Activated CD8-positive, alpha-beta memory T cell treated with anti-CD3 and anti-CD28 coated beads, Interleukin-2, amount 10 ng/mL, durations not matched to agents 7 days and 5 days (primary cell): ENCODE data around the gene LRRC75A. TPM values are rescaled to one million over a fixed set of nuclear protein-coding genes. Genes with fewer than 3 reads are reported as not detected.
A peak's percentile ranks its signal among the peaks of the same experiment; 100 is the strongest.

Experiments
- ATAC-seq: fragments of 150-1000 bp; cut with Tn5 transposase; one replicate; pipeline ENCODE4 v1.10.0; 2021; ENCODE audit warnings: moderate library complexity
- CTCF ChIA-PET: fragments of 350-600 bp; sonication (Branson Sonifier 250); formaldehyde crosslinking; loops from one replicate; lab custom pipeline; 2021; ENCODE audit warnings: antibody characterized with exemption; lab: Charles Lee
- DNase-seq: peaks from one replicate; pipeline ENCODE4 v3.0.0-alpha.2; 2020
- H3K27ac Mint-ChIP-seq: one replicate; pipeline ENCODE4 v1.8.0; 2021; ENCODE audit warnings: mild to moderate bottlenecking, mixed read lengths
- H3K27me3 Mint-ChIP-seq: one replicate; pipeline ENCODE4 v1.8.0; 2021; ENCODE audit warnings: mixed read lengths
- H3K36me3 Mint-ChIP-seq: one replicate; pipeline ENCODE4 v1.8.0; 2021; ENCODE audit warnings: mild to moderate bottlenecking, mixed read lengths
- H3K4me1 Mint-ChIP-seq: one replicate; pipeline ENCODE4 v1.8.0; 2021; ENCODE audit warnings: mixed read lengths
- H3K4me3 Mint-ChIP-seq: one replicate; pipeline ENCODE4 v1.8.0; 2021; ENCODE audit warnings: mild to moderate bottlenecking, moderate library complexity, mixed read lengths
- H3K9me3 Mint-ChIP-seq: one replicate; pipeline ENCODE4 v1.8.0; 2022; ENCODE audit warnings: low read depth, mixed read lengths
- total RNA-seq, 2 experiments: library from RNA; stranded (reverse); gene quantifications; one replicate each; pipeline ENCODE4 v1.2.3, GENCODE V29; 2021

Gene LRRC75A
- total RNA-seq, 2 experiments from 2014 or later = 3.0 to 4.6 TPM

GRCh38 chr17:16439303-16439791 is 52.6 kb downstream of the LRRC75A start:
- Mint-ChIP-seq H3K27ac (peak overlapping the region; percentile 98), H3K4me1 (peaks cover 49% of the 10 kb centered on the region), H3K9me3 (no peaks in the 10 kb centered on the region), H3K36me3 (peaks cover 46% of the 10 kb centered on the region), H3K4me3 (peak overlapping the region; percentile 98), H3K27me3 (no peaks in the 10 kb centered on the region)
- DNase-seq (peak; percentile 63), ATAC-seq (peak; percentile 1)
- CTCF ChIA-PET = interaction anchor here (1.5 to 8.1 kb wide), 5 partner anchors 14 to 82 kb away, joined by 4 to 55 read pairs (median 13); partner anchors contain the start of gene TRPV2

- ATAC-seq = peak; percentile 88
- peak; percentile 98 for DNase-seq
- Mint-ChIP-seq H3K4me1 (peaks cover 45% of the 10 kb centered on the region), H3K4me3 (peak overlapping the region; percentile 98), H3K9me3 (no peaks in the 10 kb centered on the region), H3K27me3 (no peaks in the 10 kb centered on the region), H3K36me3 (peaks cover 41% of the 10 kb centered on the region), H3K27ac (peak overlapping the region; percentile 98)
- CTCF ChIA-PET = interaction anchor here (0.6 to 8.1 kb wide), 12 partner anchors 10 to 251 kb away, joined by 3 to 55 read pairs (median 4); partner anchors contain the start of genes CCDC144A, CENPV, LRRC75A and TRPV2
Observed at GRCh38 chr17:16438557-16439302, 53.3 kb downstream of the LRRC75A start.

- H3K27me3 Mint-ChIP-seq = no peaks in the 10 kb centered on the region
- H3K4me1 Mint-ChIP-seq = peaks cover 43% of the 10 kb centered on the region
- peaks cover 38% of the 10 kb centered on the region for H3K36me3 Mint-ChIP-seq
- CTCF ChIA-PET = interaction anchor here (0.6 to 8.1 kb wide), 12 partner anchors 9 to 252 kb away, joined by 3 to 55 read pairs (median 4); partner anchors contain the start of genes CCDC144A, CENPV, LRRC75A and TRPV2
- peak overlapping the region; percentile 98 for H3K4me3 Mint-ChIP-seq
- no peak for DNase-seq
- no peaks in the 10 kb centered on the region for H3K9me3 Mint-ChIP-seq
- H3K27ac Mint-ChIP-seq = peak overlapping the region; percentile 98
- ATAC-seq = no peak
Observed at GRCh38 chr17:16438173-16438556, 53.8 kb downstream of the LRRC75A start.

GRCh38 chr17:16437083-16437482 is 54.9 kb downstream of the LRRC75A start:
- ATAC-seq = no peak
- Mint-ChIP-seq H3K27me3 (no peaks in the 10 kb centered on the region), H3K4me3 (no peak overlapping the region), H3K27ac (peak overlapping the region; percentile 54), H3K36me3 (peaks cover 32% of the 10 kb centered on the region), H3K9me3 (no peaks in the 10 kb centered on the region), H3K4me1 (peaks cover 32% of the 10 kb centered on the region)
- no peak for DNase-seq
- CTCF ChIA-PET = interaction anchor here (1.1 kb wide), 1 partner anchor 9 kb away, joined by 5 read pairs; no protein-coding TSS in a partner anchor

- Mint-ChIP-seq H3K9me3 (no peaks in the 10 kb centered on the region), H3K27me3 (no peaks in the 10 kb centered on the region), H3K36me3 (peaks cover 24% of the 10 kb centered on the region), H3K27ac (peak overlapping the region; percentile 47), H3K4me3 (no peak overlapping the region), H3K4me1 (peaks cover 23% of the 10 kb centered on the region)
- ATAC-seq (no peak), DNase-seq (no peak)
- CTCF ChIA-PET = interaction anchor here (1.1 kb wide), 1 partner anchor 8 kb away, joined by 5 read pairs; no protein-coding TSS in a partner anchor
Observed at GRCh38 chr17:16435925-16436886, 55.8 kb downstream of the LRRC75A start.

GRCh38 chr17:16434662-16435061 is 57.3 kb downstream of the LRRC75A start:
- no peak for DNase-seq
- no peaks in the 10 kb centered on the region for H3K9me3 Mint-ChIP-seq
- no peak overlapping the region for H3K4me3 Mint-ChIP-seq
- no peaks in the 10 kb centered on the region for H3K27me3 Mint-ChIP-seq
- no peak for ATAC-seq
- H3K36me3 Mint-ChIP-seq = peaks cover 14% of the 10 kb centered on the region
- H3K27ac Mint-ChIP-seq = peak overlapping the region; percentile 47
- peaks cover 12% of the 10 kb centered on the region for H3K4me1 Mint-ChIP-seq
- CTCF ChIA-PET = interaction anchor here (0.9 kb wide), 1 partner anchor 19 kb away, joined by 3 read pairs; the partner anchor contains the start of gene TRPV2

- CTCF ChIA-PET = no interaction called here
- DNase-seq = no peak
Observed at GRCh38 chr17:16433514-16433913, 58.5 kb downstream of the LRRC75A start.

GRCh38 chr17:16432017-16432416 is 60.0 kb downstream of the LRRC75A start:
- ATAC-seq (no peak), DNase-seq (no peak)
- Mint-ChIP-seq H3K4me1 (peaks cover 4% of the 10 kb centered on the region), H3K27ac (no peak overlapping the region), H3K4me3 (no peak overlapping the region), H3K27me3 (no peaks in the 10 kb centered on the region), H3K9me3 (no peaks in the 10 kb centered on the region), H3K36me3 (peaks cover 15% of the 10 kb centered on the region)
- CTCF ChIA-PET = interaction anchor here (0.8 to 1.4 kb wide), 3 partner anchors 21 to 79 kb away, joined by 3 read pairs; partner anchors contain the start of gene CENPV

More at GRCh38 chr17:16433514-16433913, 58.5 kb downstream of the LRRC75A start:
- H3K4me1 Mint-ChIP-seq = peaks cover 12% of the 10 kb centered on the region
- no peak overlapping the region for H3K27ac Mint-ChIP-seq
- no peak for ATAC-seq
- no peaks in the 10 kb centered on the region for H3K27me3 Mint-ChIP-seq
- H3K9me3 Mint-ChIP-seq = no peaks in the 10 kb centered on the region
- peaks cover 13% of the 10 kb centered on the region for H3K36me3 Mint-ChIP-seq
- H3K4me3 Mint-ChIP-seq = no peak overlapping the region

GRCh38 chr17:16430650-16431049 is 61.3 kb downstream of the LRRC75A start:
- Mint-ChIP-seq H3K4me3 (no peak overlapping the region), H3K27me3 (no peaks in the 10 kb centered on the region), H3K36me3 (peaks cover 23% of the 10 kb centered on the region), H3K27ac (no peak overlapping the region), H3K9me3 (no peaks in the 10 kb centered on the region), H3K4me1 (peaks cover 4% of the 10 kb centered on the region)
- no peak for DNase-seq
- ATAC-seq = no peak
- CTCF ChIA-PET = interaction anchor here (1.4 kb wide), 1 partner anchor 77 kb away, joined by 3 read pairs; the partner anchor contains the start of gene CENPV

- no peaks in the 10 kb centered on the region for H3K9me3 Mint-ChIP-seq
- no peaks in the 10 kb centered on the region for H3K4me1 Mint-ChIP-seq
- no peaks in the 10 kb centered on the region for H3K27me3 Mint-ChIP-seq
- CTCF ChIA-PET = interaction anchor here (1.2 to 1.5 kb wide), 4 partner anchors 9 to 92 kb away, joined by 3 to 4 read pairs (median 3); partner anchors contain the start of gene TRPV2
- H3K4me3 Mint-ChIP-seq = no peak overlapping the region
- H3K27ac Mint-ChIP-seq = no peak overlapping the region
- peaks cover 25% of the 10 kb centered on the region for H3K36me3 Mint-ChIP-seq
- ATAC-seq = no peak
- DNase-seq = no peak
Observed at GRCh38 chr17:16429083-16429482, 62.9 kb downstream of the LRRC75A start.

- no peaks in the 10 kb centered on the region for H3K9me3 Mint-ChIP-seq
- peaks cover 27% of the 10 kb centered on the region for H3K36me3 Mint-ChIP-seq
- no peaks in the 10 kb centered on the region for H3K4me1 Mint-ChIP-seq
- CTCF ChIA-PET = interaction anchor here (0.7 to 1.8 kb wide), 10 partner anchors 9 to 94 kb away, joined by 3 to 13 read pairs (median 5); partner anchors contain the start of gene TRPV2
- DNase-seq (no peak), ATAC-seq (peak; percentile 67)
- no peak overlapping the region for H3K27ac Mint-ChIP-seq
- no peak overlapping the region for H3K4me3 Mint-ChIP-seq
- H3K27me3 Mint-ChIP-seq = no peaks in the 10 kb centered on the region
Observed at GRCh38 chr17:16428098-16428882, 63.7 kb downstream of the LRRC75A start.

- Mint-ChIP-seq H3K4me1 (no peaks in the 10 kb centered on the region), H3K9me3 (no peaks in the 10 kb centered on the region), H3K4me3 (no peak overlapping the region), H3K27me3 (no peaks in the 10 kb centered on the region), H3K36me3 (peaks cover 27% of the 10 kb centered on the region), H3K27ac (no peak overlapping the region)
- no peak for ATAC-seq
- CTCF ChIA-PET = interaction anchor here (1.1 to 1.8 kb wide), 6 partner anchors 8 to 95 kb away, joined by 4 to 13 read pairs (median 6); partner anchors contain the start of gene TRPV2
- no peak for DNase-seq
Observed at GRCh38 chr17:16427020-16427419, 65.0 kb downstream of the LRRC75A start.
